GM12878 (cell line): ENCODE results near the gene ATXN1L. TPM values are rescaled to one million over a fixed set of nuclear protein-coding genes. Genes with fewer than 3 reads are reported as not detected.

Experiments used
- CREB1 ChIP-seq: IDR thresholded peaks from 2 replicates; pipeline ENCODE4 v1.6.1; 2012; ENCODE audit warnings: low read depth, mild to moderate bottlenecking, inconsistent platforms
- IRF4 ChIP-seq: IDR thresholded peaks from 2 replicates; pipeline ENCODE4 v1.6.1; 2011; ENCODE audit warnings: low read depth, low read length
- JUND ChIP-seq: IDR thresholded peaks from 2 replicates; pipeline ENCODE4 v1.6.1; 2012; ENCODE audit warnings: low read depth, mild to moderate bottlenecking, low read length, improper control_type of control experiment, moderate library complexity
- MYB ChIP-seq: fragments of 150-350 bp; IDR thresholded peaks from 2 replicates; pipeline ENCODE4 v1.6.1; 2014; ENCODE audit warnings: mild to moderate bottlenecking, low read depth, low read length, borderline replicate concordance
- NBN ChIP-seq: fragments of 450-650 bp; IDR thresholded peaks from 2 replicates; pipeline ENCODE4 v1.6.1; 2016
- PAX8 ChIP-seq: fragments of 450-650 bp; IDR thresholded peaks from 2 replicates; pipeline ENCODE4 v1.6.1; 2017; ENCODE audit warnings: mild to moderate bottlenecking, moderate library complexity
- POLR2AphosphoS2 ChIP-seq: IDR thresholded peaks from 2 replicates; pipeline ENCODE4 v1.6.1; 2011; ENCODE audit warnings: low read depth, mild to moderate bottlenecking, low read length, improper control_type of control experiment, moderate library complexity
- RAD21 ChIP-seq: IDR thresholded peaks from 2 replicates; pipeline ENCODE4 v1.6.1; 2011; ENCODE audit warnings: mild to moderate bottlenecking, low read depth, low read length, moderate library complexity; ENCODE audit not compliant: insufficient read depth
- RFX5 ChIP-seq: IDR thresholded peaks from 2 replicates; pipeline ENCODE4 v1.6.1; 2011; ENCODE audit warnings: low read depth, low read length, improper control_type of control experiment
- RUNX3 ChIP-seq: IDR thresholded peaks from 2 replicates; pipeline ENCODE4 v1.6.1; 2012; ENCODE audit warnings: low read length, inconsistent platforms
- SIX5 ChIP-seq: IDR thresholded peaks from 2 replicates; pipeline ENCODE4 v1.6.1; 2011; ENCODE audit warnings: mild to moderate bottlenecking, low read depth, low read length, moderate library complexity; ENCODE audit not compliant: severe bottlenecking
- SREBF2 ChIP-seq: IDR thresholded peaks from 2 replicates; pipeline ENCODE4 v1.6.1; 2012; ENCODE audit warnings: mild to moderate bottlenecking, low read length
- polyA plus RNA-seq, 11 experiments: library from polyadenylated mRNA; depleted of rRNA in 4 of 11; unstranded in 6 of 11; stranded (reverse) in 5 of 11; fragments of >200 nt; fragmentation: Nextera tagmentation in 4 of 11; fragmentation: Illumina TruSeq in 1 of 11; extraction: Ambion mirVana in 4 of 11; extraction: Trizol in 1 of 11; gene quantifications; 1 replicate in 1 of 11; 2 replicates in 10 of 11; pipeline versions ENCODE4 v1.2.1 to v1.2.3, GENCODE V29; 2011 to 2016; ENCODE audit warnings: inconsistent platforms in 2 of 11, missing spikeins in 2 of 11, low read depth in 1 of 11
- total RNA-seq, 4 experiments: library from RNA; depleted of rRNA in 3 of 4; stranded (reverse); fragments of >200 nt in 3 of 4; fragmentation: Illumina TruSeq in 1 of 4; extraction: Trizol in 1 of 4; gene quantifications; 2 replicates each; pipeline versions ENCODE4 v1.2.1 to v1.2.3, GENCODE V29; 2013 to 2021
- TF ChIP-seq, protein P1 (sequence below): IDR thresholded peaks from 2 replicates; pipeline ENCODE4 v1.6.1; 2011; ENCODE audit warnings: low read depth, mild to moderate bottlenecking, low read length, moderate library complexity, borderline replicate concordance; ENCODE audit errors: extremely low read depth
- TF ChIP-seq, protein P2 (sequence below): IDR thresholded peaks from 2 replicates; pipeline ENCODE4 v1.6.1; 2012; ENCODE audit warnings: low read depth, low read length, improper control_type of control experiment
- TF ChIP-seq, protein P3 (sequence below), 3 experiments: IDR thresholded peaks in 2 of 3; conservative IDR thresholded peaks in 1 of 3; 2 replicates each; pipeline ENCODE4 v1.5.1; 2011; ENCODE audit warnings: low read depth in 3 of 3, low read length in 3 of 3, mild to moderate bottlenecking in 3 of 3, control low read depth in 2 of 3, moderate library complexity in 2 of 3, inconsistent platforms in 1 of 3, mixed read lengths in 1 of 3; ENCODE audit not compliant: control insufficient read depth in 2 of 3, insufficient read depth in 1 of 3; ENCODE audit errors: extremely low read depth in 1 of 3
- TF ChIP-seq, protein P4 (sequence below): fragments of 450-650 bp; IDR thresholded peaks from 2 replicates; pipeline ENCODE4 v1.6.1; 2017; ENCODE audit warnings: low read depth, mild to moderate bottlenecking, moderate library complexity
- TF ChIP-seq, protein P5 (sequence below): fragments of 150-350 bp; IDR thresholded peaks from 2 replicates; pipeline ENCODE4 v1.6.1; 2016; ENCODE audit warnings: low read depth, low read length
- TF ChIP-seq, protein P6 (sequence below): fragments of 450-650 bp; IDR thresholded peaks from 2 replicates; pipeline ENCODE4 v1.6.1; 2018; ENCODE audit warnings: borderline replicate concordance, mild to moderate bottlenecking; ENCODE audit not compliant: partially characterized antibody

ATXN1L gene
- total and polyA plus RNA-seq, 10 of the 15 experiments (the other 5 are each of a cell fraction or from before 2014, with no cell fraction given): 1.8 to 14.6 (median 9.2) TPM

DNA sequence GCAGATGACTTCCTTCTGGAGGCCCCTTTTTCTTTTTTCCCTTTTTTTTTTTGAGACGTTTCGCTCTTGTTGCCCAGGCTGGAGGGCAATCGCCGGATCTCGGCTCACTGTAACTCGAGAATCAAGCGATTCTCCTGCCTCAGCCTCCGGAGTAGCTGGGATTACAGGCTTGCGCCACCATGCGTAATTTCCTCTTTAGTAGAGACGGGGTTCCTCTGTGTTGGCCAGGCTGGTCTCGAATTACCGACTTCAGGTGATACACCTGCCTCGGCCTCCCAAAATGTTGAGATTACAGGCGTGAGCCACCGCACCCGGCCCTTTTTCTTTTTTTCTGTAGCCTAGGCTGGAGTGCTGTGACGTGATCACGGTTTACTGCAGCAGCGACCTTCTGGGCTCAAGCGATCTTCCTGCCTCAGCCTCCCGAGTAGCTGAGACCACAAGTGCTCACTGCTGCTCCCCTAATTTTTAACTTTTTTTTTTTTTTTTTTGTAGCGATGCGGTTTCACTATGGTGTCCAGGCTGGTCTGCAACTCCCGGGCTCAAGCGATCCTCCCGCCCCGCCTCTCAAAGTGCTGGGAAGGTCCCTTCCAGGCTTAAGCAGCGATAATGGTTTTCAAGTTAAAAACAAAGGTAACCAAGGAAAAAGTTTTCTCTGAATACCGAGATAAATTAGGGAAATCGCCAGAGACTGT lies 48.6 kb downstream of the ATXN1L start (continued):
- TF ChIP-seq, protein P1, sequence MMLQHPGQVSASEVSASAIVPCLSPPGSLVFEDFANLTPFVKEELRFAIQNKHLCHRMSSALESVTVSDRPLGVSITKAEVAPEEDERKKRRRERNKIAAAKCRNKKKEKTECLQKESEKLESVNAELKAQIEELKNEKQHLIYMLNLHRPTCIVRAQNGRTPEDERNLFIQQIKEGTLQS: no peak
- TF ChIP-seq RAD21 (peak; percentile 36; the same call in 1 of the 2 replicates), SREBF2 (no peak), SIX5 (no peak), JUND (no peak), CREB1 (no peak), PAX8 (no peak), POLR2AphosphoS2 (no peak), RFX5 (no peak), MYB (no peak), RUNX3 (peak; percentile 48; the same call in 1 of the 2 replicates), NBN (peak; percentile 16; the same call in 1 of the 2 replicates), IRF4 (no peak)
- TF ChIP-seq, protein P2, sequence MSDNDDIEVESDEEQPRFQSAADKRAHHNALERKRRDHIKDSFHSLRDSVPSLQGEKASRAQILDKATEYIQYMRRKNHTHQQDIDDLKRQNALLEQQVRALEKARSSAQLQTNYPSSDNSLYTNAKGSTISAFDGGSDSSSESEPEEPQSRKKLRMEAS: no peak
- TF ChIP-seq, protein P3, sequence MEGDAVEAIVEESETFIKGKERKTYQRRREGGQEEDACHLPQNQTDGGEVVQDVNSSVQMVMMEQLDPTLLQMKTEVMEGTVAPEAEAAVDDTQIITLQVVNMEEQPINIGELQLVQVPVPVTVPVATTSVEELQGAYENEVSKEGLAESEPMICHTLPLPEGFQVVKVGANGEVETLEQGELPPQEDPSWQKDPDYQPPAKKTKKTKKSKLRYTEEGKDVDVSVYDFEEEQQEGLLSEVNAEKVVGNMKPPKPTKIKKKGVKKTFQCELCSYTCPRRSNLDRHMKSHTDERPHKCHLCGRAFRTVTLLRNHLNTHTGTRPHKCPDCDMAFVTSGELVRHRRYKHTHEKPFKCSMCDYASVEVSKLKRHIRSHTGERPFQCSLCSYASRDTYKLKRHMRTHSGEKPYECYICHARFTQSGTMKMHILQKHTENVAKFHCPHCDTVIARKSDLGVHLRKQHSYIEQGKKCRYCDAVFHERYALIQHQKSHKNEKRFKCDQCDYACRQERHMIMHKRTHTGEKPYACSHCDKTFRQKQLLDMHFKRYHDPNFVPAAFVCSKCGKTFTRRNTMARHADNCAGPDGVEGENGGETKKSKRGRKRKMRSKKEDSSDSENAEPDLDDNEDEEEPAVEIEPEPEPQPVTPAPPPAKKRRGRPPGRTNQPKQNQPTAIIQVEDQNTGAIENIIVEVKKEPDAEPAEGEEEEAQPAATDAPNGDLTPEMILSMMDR (IDR thresholded peaks at IDR 0.05 in 2 of 3, conservative IDR thresholded peaks at IDR 0.05 in 1 of 3; ENCODE audit: control insufficient read depth in 2 of 3, extremely low read depth in 1 of 3, insufficient read depth in 1 of 3, low read depth in 3 of 3, low read length in 3 of 3): peak in 1 of 3 experiments; percentile 25; a peak in 2 of 6 replicates
- TF ChIP-seq, protein P4, sequence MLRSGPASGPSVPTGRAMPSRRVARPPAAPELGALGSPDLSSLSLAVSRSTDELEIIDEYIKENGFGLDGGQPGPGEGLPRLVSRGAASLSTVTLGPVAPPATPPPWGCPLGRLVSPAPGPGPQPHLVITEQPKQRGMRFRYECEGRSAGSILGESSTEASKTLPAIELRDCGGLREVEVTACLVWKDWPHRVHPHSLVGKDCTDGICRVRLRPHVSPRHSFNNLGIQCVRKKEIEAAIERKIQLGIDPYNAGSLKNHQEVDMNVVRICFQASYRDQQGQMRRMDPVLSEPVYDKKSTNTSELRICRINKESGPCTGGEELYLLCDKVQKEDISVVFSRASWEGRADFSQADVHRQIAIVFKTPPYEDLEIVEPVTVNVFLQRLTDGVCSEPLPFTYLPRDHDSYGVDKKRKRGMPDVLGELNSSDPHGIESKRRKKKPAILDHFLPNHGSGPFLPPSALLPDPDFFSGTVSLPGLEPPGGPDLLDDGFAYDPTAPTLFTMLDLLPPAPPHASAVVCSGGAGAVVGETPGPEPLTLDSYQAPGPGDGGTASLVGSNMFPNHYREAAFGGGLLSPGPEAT: peak; percentile 16; the same call in 1 of the 2 replicates
- TF ChIP-seq, protein P5, sequence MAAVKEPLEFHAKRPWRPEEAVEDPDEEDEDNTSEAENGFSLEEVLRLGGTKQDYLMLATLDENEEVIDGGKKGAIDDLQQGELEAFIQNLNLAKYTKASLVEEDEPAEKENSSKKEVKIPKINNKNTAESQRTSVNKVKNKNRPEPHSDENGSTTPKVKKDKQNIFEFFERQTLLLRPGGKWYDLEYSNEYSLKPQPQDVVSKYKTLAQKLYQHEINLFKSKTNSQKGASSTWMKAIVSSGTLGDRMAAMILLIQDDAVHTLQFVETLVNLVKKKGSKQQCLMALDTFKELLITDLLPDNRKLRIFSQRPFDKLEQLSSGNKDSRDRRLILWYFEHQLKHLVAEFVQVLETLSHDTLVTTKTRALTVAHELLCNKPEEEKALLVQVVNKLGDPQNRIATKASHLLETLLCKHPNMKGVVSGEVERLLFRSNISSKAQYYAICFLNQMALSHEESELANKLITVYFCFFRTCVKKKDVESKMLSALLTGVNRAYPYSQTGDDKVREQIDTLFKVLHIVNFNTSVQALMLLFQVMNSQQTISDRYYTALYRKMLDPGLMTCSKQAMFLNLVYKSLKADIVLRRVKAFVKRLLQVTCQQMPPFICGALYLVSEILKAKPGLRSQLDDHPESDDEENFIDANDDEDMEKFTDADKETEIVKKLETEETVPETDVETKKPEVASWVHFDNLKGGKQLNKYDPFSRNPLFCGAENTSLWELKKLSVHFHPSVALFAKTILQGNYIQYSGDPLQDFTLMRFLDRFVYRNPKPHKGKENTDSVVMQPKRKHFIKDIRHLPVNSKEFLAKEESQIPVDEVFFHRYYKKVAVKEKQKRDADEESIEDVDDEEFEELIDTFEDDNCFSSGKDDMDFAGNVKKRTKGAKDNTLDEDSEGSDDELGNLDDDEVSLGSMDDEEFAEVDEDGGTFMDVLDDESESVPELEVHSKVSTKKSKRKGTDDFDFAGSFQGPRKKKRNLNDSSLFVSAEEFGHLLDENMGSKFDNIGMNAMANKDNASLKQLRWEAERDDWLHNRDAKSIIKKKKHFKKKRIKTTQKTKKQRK: no peak
- TF ChIP-seq, protein P6, sequence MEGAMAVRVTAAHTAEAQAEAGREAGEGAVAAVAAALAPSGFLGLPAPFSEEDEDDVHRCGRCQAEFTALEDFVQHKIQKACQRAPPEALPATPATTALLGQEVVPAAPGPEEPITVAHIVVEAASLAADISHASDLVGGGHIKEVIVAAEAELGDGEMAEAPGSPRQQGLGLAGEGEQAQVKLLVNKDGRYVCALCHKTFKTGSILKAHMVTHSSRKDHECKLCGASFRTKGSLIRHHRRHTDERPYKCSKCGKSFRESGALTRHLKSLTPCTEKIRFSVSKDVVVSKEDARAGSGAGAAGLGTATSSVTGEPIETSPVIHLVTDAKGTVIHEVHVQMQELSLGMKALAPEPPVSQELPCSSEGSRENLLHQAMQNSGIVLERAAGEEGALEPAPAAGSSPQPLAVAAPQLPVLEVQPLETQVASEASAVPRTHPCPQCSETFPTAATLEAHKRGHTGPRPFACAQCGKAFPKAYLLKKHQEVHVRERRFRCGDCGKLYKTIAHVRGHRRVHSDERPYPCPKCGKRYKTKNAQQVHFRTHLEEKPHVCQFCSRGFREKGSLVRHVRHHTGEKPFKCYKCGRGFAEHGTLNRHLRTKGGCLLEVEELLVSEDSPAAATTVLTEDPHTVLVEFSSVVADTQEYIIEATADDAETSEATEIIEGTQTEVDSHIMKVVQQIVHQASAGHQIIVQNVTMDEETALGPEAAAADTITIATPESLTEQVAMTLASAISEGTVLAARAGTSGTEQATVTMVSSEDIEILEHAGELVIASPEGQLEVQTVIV: no peak
